Immature natural killer cell (primary cell): Measurements from ENCODE around the gene CPNE9. TPM values are rescaled to one million over a fixed set of nuclear protein-coding genes. Genes with fewer than 3 reads are reported as not detected.
A peak's percentile ranks its signal among the peaks of the same experiment; 100 is the strongest.

Source experiments
- DNase-seq, 3 donors: peaks; one replicate each; pipeline ENCODE4 v3.0.0; 2022; ENCODE audit warnings: mixed read lengths in 1 of 3
- H3K27ac Mint-ChIP-seq, 6 donors: one replicate each; pipeline ENCODE4 v1.8.0; 2020; ENCODE audit warnings: mixed read lengths in 6 of 6, mild to moderate bottlenecking in 5 of 6, inconsistent platforms in 4 of 6, moderate library complexity in 3 of 6
- H3K27me3 Mint-ChIP-seq, 3 donors: one replicate each; pipeline ENCODE4 v1.8.0; 2020 to 2021; ENCODE audit warnings: low read depth in 3 of 3, mild to moderate bottlenecking in 3 of 3, mixed read lengths in 3 of 3, moderate library complexity in 3 of 3, inconsistent platforms in 1 of 3
- H3K36me3 Mint-ChIP-seq, 3 donors: one replicate each; pipeline ENCODE4 v1.8.0; 2020; ENCODE audit warnings: mixed read lengths in 3 of 3, inconsistent platforms in 2 of 3, mild to moderate bottlenecking in 2 of 3
- H3K4me1 Mint-ChIP-seq, 2 donors: one replicate each; pipeline ENCODE4 v1.8.0; 2020; ENCODE audit warnings: inconsistent platforms in 2 of 2, mild to moderate bottlenecking in 2 of 2, mixed read lengths in 2 of 2, moderate library complexity in 1 of 2
- H3K4me3 Mint-ChIP-seq, 5 donors: one replicate each; pipeline ENCODE4 v1.8.0; 2020; ENCODE audit warnings: mild to moderate bottlenecking in 5 of 5, mixed read lengths in 5 of 5, inconsistent platforms in 3 of 5, moderate library complexity in 3 of 5
- H3K9me3 Mint-ChIP-seq, 6 donors: one replicate each; pipeline ENCODE4 v1.8.0; 2020; ENCODE audit warnings: mild to moderate bottlenecking in 6 of 6, mixed read lengths in 6 of 6, inconsistent platforms in 4 of 6, moderate library complexity in 3 of 6
- polyA plus RNA-seq, 3 donors: library from polyadenylated mRNA; unstranded; fragments of 300-500 nt; fragmentation: Illumina TruSeq; gene quantifications; one replicate each; pipeline ENCODE4 v1.2.3, GENCODE V29; 2021

Gene CPNE9
- polyA plus RNA-seq, 3 donors from 2014 or later, result 0.31 TPM; not detected in 2

- Mint-ChIP-seq H3K9me3 (no peaks in the 10 kb centered on the region), H3K36me3 (peaks cover 11 to 46% (median 21%) of the 10 kb centered on the region in 3 donors), H3K27me3 (peaks cover 8 to 12% (median 10%) of the 10 kb centered on the region in 3 donors), H3K4me3 (peak overlapping the region; percentile 93 to 98 (median 97)), H3K4me1 (peaks cover 45% of the 10 kb centered on the region in 2 donors), H3K27ac (peak overlapping the region; percentile 89 to 96 (median 95))
- DNase-seq, result no peak
Observed at GRCh38 chr3:9749296-9749644, 45.6 kb downstream of the CPNE9 start.

- peak within 1 kb of the TSS; percentile 93 to 98 (median 97) for H3K4me3 Mint-ChIP-seq
- H3K9me3 Mint-ChIP-seq, result no peaks in the 10 kb centered on the region
- peaks cover 8 to 12% (median 10%) of the 10 kb centered on the region in 3 donors for H3K27me3 Mint-ChIP-seq
- DNase-seq, result peak; percentile 97 to 98 (median 98)
- peaks cover 14 to 47% (median 20%) of the 10 kb centered on the region in 3 donors for H3K36me3 Mint-ChIP-seq
- H3K4me1 Mint-ChIP-seq, result peaks cover 49 to 51% of the 10 kb centered on the region in 2 donors
- peak within 1 kb of the TSS; percentile 89 to 96 (median 95) for H3K27ac Mint-ChIP-seq
Observed at GRCh38 chr3:9749645-9750555, 46.3 kb downstream of the CPNE9 start, which contains the start of gene OGG1. Gene OGG1, plus strand, starts transcription at chr3:9749952. Its CDS starts 335 bp downstream, at chr3:9750287.

- peak overlapping the region; percentile 89 to 96 (median 95) for H3K27ac Mint-ChIP-seq
- no peaks in the 10 kb centered on the region for H3K9me3 Mint-ChIP-seq
- peak overlapping the region; percentile 93 to 98 (median 97) for H3K4me3 Mint-ChIP-seq
- DNase-seq, result no peak
- peaks cover 8 to 12% (median 10%) of the 10 kb centered on the region in 3 donors for H3K27me3 Mint-ChIP-seq
- H3K36me3 Mint-ChIP-seq, result peaks cover 17 to 45% (median 21%) of the 10 kb centered on the region in 3 donors
- H3K4me1 Mint-ChIP-seq, result peaks cover 49 to 53% of the 10 kb centered on the region in 2 donors
Observed at GRCh38 chr3:9750556-9751411, 47.2 kb downstream of the CPNE9 start.

GRCh38 chr3:9754678-9755077 is 51.0 kb downstream of the CPNE9 start:
- H3K4me3 Mint-ChIP-seq, result no peak overlapping the region
- peaks cover 23 to 51% (median 24%) of the 10 kb centered on the region in 3 donors for H3K36me3 Mint-ChIP-seq
- no peak for DNase-seq
- H3K27ac Mint-ChIP-seq, result no peak overlapping the region
- H3K9me3 Mint-ChIP-seq, result no peaks in the 10 kb centered on the region
- H3K27me3 Mint-ChIP-seq, result peaks cover 4 to 9% (median 7%) of the 10 kb centered on the region in 3 donors
- peaks cover 37 to 44% of the 10 kb centered on the region in 2 donors for H3K4me1 Mint-ChIP-seq

GRCh38 chr3:9757427-9757826 is 53.8 kb downstream of the CPNE9 start:
- DNase-seq, result no peak
- Mint-ChIP-seq H3K36me3 (peaks cover 23 to 52% (median 23%) of the 10 kb centered on the region in 3 donors), H3K27me3 (peaks cover 0 to 2% (median 0%) of the 10 kb centered on the region in 3 donors), H3K4me3 (no peak overlapping the region), H3K27ac (no peak overlapping the region), H3K4me1 (peaks cover 10 to 23% of the 10 kb centered on the region in 2 donors), H3K9me3 (no peaks in the 10 kb centered on the region)

GRCh38 chr3:9760779-9761505 is 57.3 kb downstream of the CPNE9 start:
- no peak for DNase-seq
- Mint-ChIP-seq H3K27me3 (peaks cover 0 to 2% (median 0%) of the 10 kb centered on the region in 3 donors), H3K9me3 (no peaks in the 10 kb centered on the region), H3K27ac (peak overlapping the region in 3 of 6 donors; percentile 1 to 51 (median 43)), H3K4me1 (peaks cover 0 to 6% of the 10 kb centered on the region in 2 donors), H3K36me3 (peaks cover 13 to 36% (median 18%) of the 10 kb centered on the region in 3 donors), H3K4me3 (no peak overlapping the region)

- peaks cover 13 to 27% (median 21%) of the 10 kb centered on the region in 3 donors for H3K36me3 Mint-ChIP-seq
Observed at GRCh38 chr3:9761919-9762318, 58.3 kb downstream of the CPNE9 start.

DNA sequence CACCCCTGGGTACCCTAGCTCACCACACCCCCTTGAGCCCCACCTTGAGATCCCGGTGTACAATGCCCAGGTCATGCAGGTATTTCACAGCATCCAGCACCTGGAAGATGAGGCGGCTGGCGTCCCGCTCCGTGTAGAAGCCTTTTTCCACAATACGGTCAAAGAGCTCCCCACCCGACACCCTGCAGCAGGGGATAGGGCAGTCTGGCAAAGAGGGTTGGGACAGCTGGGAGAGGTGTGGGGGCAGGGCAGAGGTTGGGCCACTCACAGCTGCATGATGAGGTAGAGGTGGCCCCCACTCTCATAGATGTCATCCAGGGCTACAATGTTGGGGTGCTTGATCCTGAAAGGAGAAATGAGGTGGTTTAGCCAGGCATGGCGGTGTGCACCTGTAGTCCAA is 59.2 kb downstream of the CPNE9 start:
- Mint-ChIP-seq H3K4me1 (peaks cover 13 to 19% of the 10 kb centered on the region in 2 donors), H3K27me3 (peaks cover 0 to 2% (median 0%) of the 10 kb centered on the region in 3 donors), H3K27ac (no peak overlapping the region), H3K9me3 (no peaks in the 10 kb centered on the region), H3K4me3 (no peak overlapping the region), H3K36me3 (peaks cover 13 to 24% (median 22%) of the 10 kb centered on the region in 3 donors)
- DNase-seq, result no peak

More at GRCh38 chr3:9761919-9762318, 58.3 kb downstream of the CPNE9 start:
- DNase-seq, result no peak
- Mint-ChIP-seq H3K27me3 (peaks cover 0 to 2% (median 0%) of the 10 kb centered on the region in 3 donors), H3K4me1 (peaks cover 4 to 10% of the 10 kb centered on the region in 2 donors), H3K27ac (peak overlapping the region in 1 of 6 donors; percentile 60), H3K4me3 (no peak overlapping the region), H3K9me3 (no peaks in the 10 kb centered on the region)

DNA sequence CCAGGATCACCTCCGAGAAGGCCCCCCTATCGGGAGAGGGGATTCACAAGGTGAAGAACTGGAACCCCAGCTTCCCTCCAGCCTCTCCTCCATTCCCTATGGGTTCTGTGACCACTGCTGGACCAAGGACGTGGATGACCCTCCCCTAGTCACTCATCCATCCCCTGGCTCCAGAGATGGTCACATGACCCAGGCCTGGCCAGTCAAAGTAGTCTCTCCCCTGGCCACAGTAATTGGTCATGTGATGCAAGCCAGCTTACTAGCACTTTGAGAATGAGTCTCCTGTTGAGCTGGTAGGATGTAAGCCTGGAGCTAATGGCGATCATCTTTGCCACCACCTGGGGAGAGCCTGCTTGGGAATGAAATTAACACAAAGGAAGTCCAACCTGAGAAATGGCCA is 62.2 kb downstream of the CPNE9 start:
- DNase-seq, result no peak
- H3K27me3 Mint-ChIP-seq, result no peaks in the 10 kb centered on the region
- H3K9me3 Mint-ChIP-seq, result no peaks in the 10 kb centered on the region
- H3K36me3 Mint-ChIP-seq, result peaks cover 0 to 8% (median 3%) of the 10 kb centered on the region in 3 donors
- H3K4me1 Mint-ChIP-seq, result peaks cover 40% of the 10 kb centered on the region in 2 donors
- H3K4me3 Mint-ChIP-seq, result no peak overlapping the region
- H3K27ac Mint-ChIP-seq, result peak overlapping the region in 1 of 6 donors; percentile 29

GRCh38 chr3:9767418-9767817 is 63.8 kb downstream of the CPNE9 start:
- no peak for DNase-seq
- H3K4me1 Mint-ChIP-seq, result peaks cover 41 to 43% of the 10 kb centered on the region in 2 donors
- peak overlapping the region in 4 of 5 donors; percentile 5 to 26 (median 18) for H3K4me3 Mint-ChIP-seq
- H3K36me3 Mint-ChIP-seq, result peaks cover 0 to 12% (median 0%) of the 10 kb centered on the region in 3 donors
- H3K27me3 Mint-ChIP-seq, result no peaks in the 10 kb centered on the region
- no peaks in the 10 kb centered on the region for H3K9me3 Mint-ChIP-seq
- H3K27ac Mint-ChIP-seq, result peak overlapping the region; percentile 31 to 64 (median 53)

- H3K27ac Mint-ChIP-seq, result peak overlapping the region in 3 of 6 donors; percentile 35 to 64 (median 51)
- peaks cover 0 to 15% (median 0%) of the 10 kb centered on the region in 3 donors for H3K36me3 Mint-ChIP-seq
- no peaks in the 10 kb centered on the region for H3K9me3 Mint-ChIP-seq
- no peak for DNase-seq
- peak overlapping the region in 4 of 5 donors; percentile 23 to 76 (median 52) for H3K4me3 Mint-ChIP-seq
- H3K4me1 Mint-ChIP-seq, result peaks cover 41 to 43% of the 10 kb centered on the region in 2 donors
- no peaks in the 10 kb centered on the region for H3K27me3 Mint-ChIP-seq
Observed at GRCh38 chr3:9768141-9768775, 64.6 kb downstream of the CPNE9 start.

- no peak for DNase-seq
- H3K4me3 Mint-ChIP-seq, result peak overlapping the region; percentile 75 to 85 (median 76)
- H3K36me3 Mint-ChIP-seq, result peaks cover 0 to 15% (median 0%) of the 10 kb centered on the region in 3 donors
- H3K27ac Mint-ChIP-seq, result peak overlapping the region in 5 of 6 donors; percentile 1 to 81 (median 72)
- peaks cover 41 to 43% of the 10 kb centered on the region in 2 donors for H3K4me1 Mint-ChIP-seq
- no peaks in the 10 kb centered on the region for H3K27me3 Mint-ChIP-seq
- H3K9me3 Mint-ChIP-seq, result no peaks in the 10 kb centered on the region
Observed at GRCh38 chr3:9769012-9769411, 65.4 kb downstream of the CPNE9 start.
